NCI-H345 treated with DMSO at 0.1 percent for 48 hours (cell line): ENCODE data around the gene TRIB2.

ENCODE experiments used
- DNase-seq: peaks from one replicate; lab custom pipeline; 2025; ENCODE audit not compliant: unreplicated experiment; lab: John Stamatoyannopoulos, UW

The TRIB2 gene

GRCh38 chr2:12737738-12738485 lies 21.2 kb downstream of the TRIB2 start:
- DNase-seq: no peak

- no peak for DNase-seq
Observed at GRCh38 chr2:12739721-12740254, 23.1 kb downstream of the TRIB2 start.

- DNase-seq: no peak
Observed at GRCh38 chr2:12741380-12741779, 24.6 kb downstream of the TRIB2 start.

GRCh38 chr2:12742891-12743290 lies 26.2 kb downstream of the TRIB2 start:
- DNase-seq: no peak

- DNase-seq: no peak
Observed at GRCh38 chr2:12750166-12750905, 33.6 kb downstream of the TRIB2 start.

GRCh38 chr2:12754643-12755042 lies 37.9 kb downstream of the TRIB2 start:
- DNase-seq: no peak

- DNase-seq: no peak
Observed at GRCh38 chr2:12755384-12755783, 38.6 kb downstream of the TRIB2 start.

- no peak for DNase-seq
Observed at GRCh38 chr2:12759248-12759647, 42.5 kb downstream of the TRIB2 start.

- DNase-seq: no peak
Observed at GRCh38 chr2:12761104-12761503, 44.4 kb downstream of the TRIB2 start.

- DNase-seq: no peak
Observed at GRCh38 chr2:12762337-12762736, 45.6 kb downstream of the TRIB2 start.

GRCh38 chr2:12762976-12763375 lies 46.2 kb downstream of the TRIB2 start:
- no peak for DNase-seq

GRCh38 chr2:12763486-12763885 lies 46.8 kb downstream of the TRIB2 start:
- DNase-seq: no peak

GRCh38 chr2:12764075-12764730 lies 47.5 kb downstream of the TRIB2 start:
- DNase-seq: no peak

GRCh38 chr2:12764849-12765605 lies 48.3 kb downstream of the TRIB2 start:
- no peak for DNase-seq

GRCh38 chr2:12766421-12766879 lies 49.7 kb downstream of the TRIB2 start:
- no peak for DNase-seq

GRCh38 chr2:12767541-12767940 lies 50.8 kb downstream of the TRIB2 start:
- no peak for DNase-seq

GRCh38 chr2:12767996-12768624 lies 51.4 kb downstream of the TRIB2 start:
- DNase-seq: no peak

GRCh38 chr2:12769492-12770105 lies 52.9 kb downstream of the TRIB2 start:
- DNase-seq: no peak

GRCh38 chr2:12770300-12770968 lies 53.7 kb downstream of the TRIB2 start:
- no peak for DNase-seq
